ENCODE measurements around the gene AMDHD1.

- TF ChIP-seq CSDC2 (CRISPR knock-in tag; IDR thresholded peaks at IDR 0.05) (no peak), ZFP30 (CRISPR knock-in tag; IDR thresholded peaks at IDR 0.05) (no peak), ARNTL (CRISPR knock-in tag; IDR thresholded peaks at IDR 0.05; ENCODE audit: borderline replicate concordance, low read depth) (no peak), ZFP3 (CRISPR knock-in tag; IDR thresholded peaks at IDR 0.05) (no peak), PPARA (CRISPR knock-in tag; IDR thresholded peaks at IDR 0.05; ENCODE audit: borderline replicate concordance) (no peak)
- TF ChIP-seq, protein P1, sequence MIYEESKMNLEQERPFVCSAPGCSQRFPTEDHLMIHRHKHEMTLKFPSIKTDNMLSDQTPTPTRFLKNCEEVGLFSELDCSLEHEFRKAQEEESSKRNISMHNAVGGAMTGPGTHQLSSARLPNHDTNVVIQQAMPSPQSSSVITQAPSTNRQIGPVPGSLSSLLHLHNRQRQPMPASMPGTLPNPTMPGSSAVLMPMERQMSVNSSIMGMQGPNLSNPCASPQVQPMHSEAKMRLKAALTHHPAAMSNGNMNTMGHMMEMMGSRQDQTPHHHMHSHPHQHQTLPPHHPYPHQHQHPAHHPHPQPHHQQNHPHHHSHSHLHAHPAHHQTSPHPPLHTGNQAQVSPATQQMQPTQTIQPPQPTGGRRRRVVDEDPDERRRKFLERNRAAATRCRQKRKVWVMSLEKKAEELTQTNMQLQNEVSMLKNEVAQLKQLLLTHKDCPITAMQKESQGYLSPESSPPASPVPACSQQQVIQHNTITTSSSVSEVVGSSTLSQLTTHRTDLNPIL (CRISPR knock-in tag; IDR thresholded peaks at IDR 0.05; ENCODE audit: low read depth) = no peak
Observed at GRCh38 chr12:95944108-95944704, 1.1 kb downstream of the AMDHD1 start.

All from SK-N-SH treated with all-trans-retinoic acid at 6 μM for 48 hours (cell line).